AG04449 (cell line): ENCODE measurements around the gene SCN4A.
A peak's percentile ranks its signal among the peaks of the same experiment; 100 is the strongest.

ENCODE experiments used
- CTCF ChIA-PET: fragments of 350-600 bp; formaldehyde crosslinking; extraction: SDS; loops from one replicate; lab custom pipeline; 2021; ENCODE audit warnings: antibody characterized with exemption; lab: Yijun Ruan, JAX
- POLR2A ChIA-PET: fragments of 400-600, 350-600 bp; formaldehyde crosslinking; extraction: SDS; loops from one replicate; lab custom pipeline; 2020; ENCODE audit warnings: antibody characterized with exemption, inconsistent platforms; lab: Yijun Ruan, JAX
- DNase-seq: peaks from one replicate; pipeline ENCODE4 v3.0.0-alpha.2; 2010; ENCODE audit warnings: low read depth, low spot score
- H3K4me3 ChIP-seq: 2 replicates; pipeline ENCODE4 v1.5.1; 2011; ENCODE audit warnings: low read depth, mild to moderate bottlenecking, control low read depth, low read length
- CTCF ChIP-seq: IDR thresholded peaks from one replicate; pipeline ENCODE4 v1.5.1; 2011; ENCODE audit warnings: mild to moderate bottlenecking, moderate library complexity, low read length, control low read depth, inconsistent platforms; ENCODE audit not compliant: insufficient read depth; ENCODE audit errors: missing control alignments

Gene SCN4A

GRCh38 chr17:63998050-63998720 is 25.5 kb upstream of the SCN4A start, which contains the start of gene PRR29:
PRR29 (plus strand) TSS chr17:63998351; CDS start chr17:63998365, 14 bp downstream.
- no peak for DNase-seq
- no peak for TF ChIP-seq CTCF
- H3K4me3 ChIP-seq = peak within 1 kb of the TSS; percentile 71
- CTCF ChIA-PET = interaction anchor here (0.6 to 2.6 kb wide), 6 partner anchors 12 to 109 kb away, joined by 3 to 11 read pairs (median 5); partner anchors contain the start of gene GH1
- POLR2A ChIA-PET = no interaction called here

GRCh38 chr17:63997341-63998048 is 24.8 kb upstream of the SCN4A start:
- DNase-seq = no peak
- no peak for TF ChIP-seq CTCF
- ChIA-PET CTCF (interaction anchor here (0.9 to 2.6 kb wide), 6 partner anchors 12 to 108 kb away, joined by 4 to 11 read pairs (median 6); partner anchors contain the start of gene GH1), POLR2A (no interaction called here)
- H3K4me3 ChIP-seq = no peak overlapping the region; the same call in 1 of the 2 replicates

- no peak overlapping the region for H3K4me3 ChIP-seq
- POLR2A ChIA-PET = no interaction called here
- no peak for TF ChIP-seq CTCF
- CTCF ChIA-PET = interaction anchor here (0.9 to 2.6 kb wide), 3 partner anchors 29 to 84 kb away, joined by 5 to 11 read pairs (median 6); partner anchors contain the start of gene GH1
- DNase-seq = no peak
Observed at GRCh38 chr17:63996430-63997182, 23.9 kb upstream of the SCN4A start.

- no peak overlapping the region for H3K4me3 ChIP-seq
- no peak for TF ChIP-seq CTCF
- no peak for DNase-seq
- ChIA-PET POLR2A (no interaction called here), CTCF (interaction anchor here (0.7 to 2.3 kb wide), 4 partner anchors 8 to 139 kb away, joined by 3 to 9 read pairs (median 4); partner anchors contain the start of gene GH1)
Observed at GRCh38 chr17:63995626-63996025, 22.9 kb upstream of the SCN4A start.

- ChIA-PET CTCF (interaction anchor here (0.9 to 2.9 kb wide), 5 partner anchors 47 to 141 kb away, joined by 3 to 21 read pairs (median 9); partner anchors contain the start of genes CSHL1 and GH1), POLR2A (no interaction called here)
- H3K4me3 ChIP-seq = no peak overlapping the region
- no peak for TF ChIP-seq CTCF
- no peak for DNase-seq
Observed at GRCh38 chr17:63993368-63993985, 20.8 kb upstream of the SCN4A start.
